ENCODE results near the gene ENTPD1. TPM values are rescaled to one million over a fixed set of nuclear protein-coding genes. Genes with fewer than 3 reads are reported as not detected.
"Not testable (repeated sequence)": the region's sequence is repeated elsewhere in the genome, so short reads cannot be mapped to it uniquely, and the experiment has no call there.

Gene ENTPD1
- total RNA-seq, 1 experiment from 2014 or later, result 0.92 TPM

- no peak for DNase-seq (ENCODE audit: low spot score)
- H3K27me3 ChIP-seq (replicated peaks; ENCODE audit: insufficient read depth, low read depth, low read length, poor library complexity), result no peaks in the 10 kb centered on the region
- H3K4me1 ChIP-seq (ENCODE audit: insufficient read depth, low read length, poor library complexity, severe bottlenecking), result no peaks in the 10 kb centered on the region
- intact Hi-C loops (cut with micrococcal nuclease; ENCODE audit: unreplicated experiment), result no loop called here
- TF ChIP-seq EZH2 (IDR thresholded peaks at IDR 0.05; ENCODE audit: borderline replicate concordance, low read depth, low read length, poor library complexity, severe bottlenecking), result no peak
- TF ChIP-seq CTCF (conservative IDR thresholded peaks at IDR 0.05; ENCODE audit: low read depth, low read length), result no peak
- ChIA-PET CTCF (no interaction called here), POLR2A (ENCODE audit: low non-redundant PET) (no interaction called here)
- H3K27ac ChIP-seq (ENCODE audit: low read depth, low read length, poor library complexity, severe bottlenecking), result no peak overlapping the region
- no peaks in the 10 kb centered on the region for H3K36me3 ChIP-seq (ENCODE audit: insufficient read depth, low read length, poor library complexity, severe bottlenecking)
- H3K9me3 ChIP-seq (ENCODE audit: low read depth, low read length, poor library complexity, severe bottlenecking), result no peaks in the 10 kb centered on the region
- BruUV-seq (replicated peaks), result no TSS peak
- H3K4me3 ChIP-seq (ENCODE audit: low read depth, low read length, poor library complexity, severe bottlenecking), result no peak overlapping the region
Observed at GRCh38 chr10:95770084-95770720, 14.2 kb downstream of the ENTPD1 start.

GRCh38 chr10:95773454-95773853 lies 17.5 kb downstream of the ENTPD1 start:
- H3K4me3 ChIP-seq (ENCODE audit: low read depth, low read length, poor library complexity, severe bottlenecking); CTCF ChIA-PET; BruUV-seq (replicated peaks); H3K36me3 ChIP-seq (ENCODE audit: insufficient read depth, low read length, poor library complexity, severe bottlenecking); H3K9me3 ChIP-seq (ENCODE audit: low read depth, low read length, poor library complexity, severe bottlenecking); H3K27ac ChIP-seq (ENCODE audit: low read depth, low read length, poor library complexity, severe bottlenecking); DNase-seq (ENCODE audit: low spot score); H3K27me3 ChIP-seq (replicated peaks; ENCODE audit: insufficient read depth, low read depth, low read length, poor library complexity); intact Hi-C loops (cut with micrococcal nuclease; ENCODE audit: unreplicated experiment); POLR2A ChIA-PET (ENCODE audit: low non-redundant PET); H3K4me1 ChIP-seq (ENCODE audit: insufficient read depth, low read length, poor library complexity, severe bottlenecking): not testable (repeated sequence)

GRCh38 chr10:95777638-95778037 lies 21.7 kb downstream of the ENTPD1 start:
- H3K9me3 ChIP-seq (ENCODE audit: low read depth, low read length, poor library complexity, severe bottlenecking); H3K4me3 ChIP-seq (ENCODE audit: low read depth, low read length, poor library complexity, severe bottlenecking); POLR2A ChIA-PET (ENCODE audit: low non-redundant PET); CTCF ChIA-PET; H3K4me1 ChIP-seq (ENCODE audit: insufficient read depth, low read length, poor library complexity, severe bottlenecking); H3K27ac ChIP-seq (ENCODE audit: low read depth, low read length, poor library complexity, severe bottlenecking); BruUV-seq (replicated peaks); intact Hi-C loops (cut with micrococcal nuclease; ENCODE audit: unreplicated experiment); H3K27me3 ChIP-seq (replicated peaks; ENCODE audit: insufficient read depth, low read depth, low read length, poor library complexity); H3K36me3 ChIP-seq (ENCODE audit: insufficient read depth, low read length, poor library complexity, severe bottlenecking); DNase-seq (ENCODE audit: low spot score): not testable (repeated sequence)

GRCh38 chr10:95782318-95782717 lies 26.4 kb downstream of the ENTPD1 start:
- intact Hi-C loops (cut with micrococcal nuclease; ENCODE audit: unreplicated experiment), result no loop called here
- no peak for TF ChIP-seq CTCF (conservative IDR thresholded peaks at IDR 0.05; ENCODE audit: low read depth, low read length)
- no peak for TF ChIP-seq EZH2 (IDR thresholded peaks at IDR 0.05; ENCODE audit: borderline replicate concordance, low read depth, low read length, poor library complexity, severe bottlenecking)
- H3K27ac ChIP-seq (ENCODE audit: low read depth, low read length, poor library complexity, severe bottlenecking), result no peak overlapping the region
- no peak overlapping the region for H3K4me3 ChIP-seq (ENCODE audit: low read depth, low read length, poor library complexity, severe bottlenecking)
- H3K27me3 ChIP-seq (replicated peaks; ENCODE audit: insufficient read depth, low read depth, low read length, poor library complexity), result peaks cover 9% of the 10 kb centered on the region
- no peaks in the 10 kb centered on the region for H3K9me3 ChIP-seq (ENCODE audit: low read depth, low read length, poor library complexity, severe bottlenecking)
- DNase-seq (ENCODE audit: low spot score), result no peak
- POLR2A ChIA-PET (ENCODE audit: low non-redundant PET), result no interaction called here
- H3K36me3 ChIP-seq (ENCODE audit: insufficient read depth, low read length, poor library complexity, severe bottlenecking), result no peaks in the 10 kb centered on the region
- CTCF ChIA-PET, result no interaction called here
- BruUV-seq (replicated peaks), result no TSS peak
- H3K4me1 ChIP-seq (ENCODE audit: insufficient read depth, low read length, poor library complexity, severe bottlenecking), result no peaks in the 10 kb centered on the region
